22Rv1 (cell line): ENCODE measurements around the gene NAT10.

Experiments used
- H3K27ac ChIP-seq: fragments of 450-650 bp; 2 replicates; pipeline ENCODE4 v1.5.1; 2017
- ZFX ChIP-seq: fragments of 450-650 bp; IDR thresholded peaks from 2 replicates; pipeline ENCODE4 v1.6.1; 2017; ENCODE audit warnings: antibody characterized with exemption, borderline replicate concordance
- TF ChIP-seq, protein P1 (sequence below): fragments of 450-650 bp; IDR thresholded peaks from 2 replicates; pipeline ENCODE4 v1.5.1; 2017; ENCODE audit warnings: mild to moderate bottlenecking

Gene NAT10

DNA sequence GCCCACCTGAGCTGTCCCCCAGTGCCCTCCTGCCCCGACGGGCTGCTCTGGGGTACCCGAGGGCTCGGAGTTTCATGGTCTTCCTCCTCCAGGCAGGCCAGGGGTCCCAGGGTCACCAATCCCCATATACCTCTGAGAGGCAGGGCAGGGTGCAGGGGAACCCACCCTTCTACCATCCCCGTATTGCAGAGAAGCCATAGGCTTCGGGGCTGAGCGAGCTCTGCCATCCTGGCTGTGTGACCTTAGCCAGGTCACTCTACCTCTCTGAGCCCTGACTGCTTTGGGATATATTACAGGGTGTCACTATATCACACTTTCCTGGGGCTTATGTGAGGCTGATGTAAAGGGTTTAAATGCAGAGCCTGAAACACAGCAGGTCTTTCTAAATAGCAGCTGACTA, 57.4 kb downstream of the NAT10 start:
- TF ChIP-seq, protein P1, sequence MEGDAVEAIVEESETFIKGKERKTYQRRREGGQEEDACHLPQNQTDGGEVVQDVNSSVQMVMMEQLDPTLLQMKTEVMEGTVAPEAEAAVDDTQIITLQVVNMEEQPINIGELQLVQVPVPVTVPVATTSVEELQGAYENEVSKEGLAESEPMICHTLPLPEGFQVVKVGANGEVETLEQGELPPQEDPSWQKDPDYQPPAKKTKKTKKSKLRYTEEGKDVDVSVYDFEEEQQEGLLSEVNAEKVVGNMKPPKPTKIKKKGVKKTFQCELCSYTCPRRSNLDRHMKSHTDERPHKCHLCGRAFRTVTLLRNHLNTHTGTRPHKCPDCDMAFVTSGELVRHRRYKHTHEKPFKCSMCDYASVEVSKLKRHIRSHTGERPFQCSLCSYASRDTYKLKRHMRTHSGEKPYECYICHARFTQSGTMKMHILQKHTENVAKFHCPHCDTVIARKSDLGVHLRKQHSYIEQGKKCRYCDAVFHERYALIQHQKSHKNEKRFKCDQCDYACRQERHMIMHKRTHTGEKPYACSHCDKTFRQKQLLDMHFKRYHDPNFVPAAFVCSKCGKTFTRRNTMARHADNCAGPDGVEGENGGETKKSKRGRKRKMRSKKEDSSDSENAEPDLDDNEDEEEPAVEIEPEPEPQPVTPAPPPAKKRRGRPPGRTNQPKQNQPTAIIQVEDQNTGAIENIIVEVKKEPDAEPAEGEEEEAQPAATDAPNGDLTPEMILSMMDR: no peak
- no peak overlapping the region for H3K27ac ChIP-seq

DNA sequence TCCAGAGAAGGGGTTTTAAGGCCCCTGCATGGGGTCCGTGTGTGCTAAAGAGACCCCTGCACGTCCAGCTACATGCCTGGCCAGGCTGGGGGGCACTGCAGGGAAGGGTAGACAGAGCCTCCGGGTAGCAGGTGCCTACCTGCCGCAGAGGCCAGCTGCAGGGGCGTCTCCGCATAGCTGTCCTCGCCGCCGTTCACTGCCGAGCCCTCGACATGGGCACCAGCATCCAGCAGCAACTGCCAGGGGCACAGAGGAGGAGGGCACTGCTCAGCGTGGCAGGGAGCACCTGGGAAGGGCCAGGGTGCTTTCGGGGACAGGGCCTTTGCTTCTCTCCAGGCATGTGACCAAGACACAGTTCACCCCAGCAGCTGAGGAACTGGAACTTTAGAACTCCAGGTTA, 59.7 kb downstream of the NAT10 start:
- TF ChIP-seq, protein P1: no peak
- TF ChIP-seq ZFX: no peak
- H3K27ac ChIP-seq: peak overlapping the region; percentile 68

DNA sequence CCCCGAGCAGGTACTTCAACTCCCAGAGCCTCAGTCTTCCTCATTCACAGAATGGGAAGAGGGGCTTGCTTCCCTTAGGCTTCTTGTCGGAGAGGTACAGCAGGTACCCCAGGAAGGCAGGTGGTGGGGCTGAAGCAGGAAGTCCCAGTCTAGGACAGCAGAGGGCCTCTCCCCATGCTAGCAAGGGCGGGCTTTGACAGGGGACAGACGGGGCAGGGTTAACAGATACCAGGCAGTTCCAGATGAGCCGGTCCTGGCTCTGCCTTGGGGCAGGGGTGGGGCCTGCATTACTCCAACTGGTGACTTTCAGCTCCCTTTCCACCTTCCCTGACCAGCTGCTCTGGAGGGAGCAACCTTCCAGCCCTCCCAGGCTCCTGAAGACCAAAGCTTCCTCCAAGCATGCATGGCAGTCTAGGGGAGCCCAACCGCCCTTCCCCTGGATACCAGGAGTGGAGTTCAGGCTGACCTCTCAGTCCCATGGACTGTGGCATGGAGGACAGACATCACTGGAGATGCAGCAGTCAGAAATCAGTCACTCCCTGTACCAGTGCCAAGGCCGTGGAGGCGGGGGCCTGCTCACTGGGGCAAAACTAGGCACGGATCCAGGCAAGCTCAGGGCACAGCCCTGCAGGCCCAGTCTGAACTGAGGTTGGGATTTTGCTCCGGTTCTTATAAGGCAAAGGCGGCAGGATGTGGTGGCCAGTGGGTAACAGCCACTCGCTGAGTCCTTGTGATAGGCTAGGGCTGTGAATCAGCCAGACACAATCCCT, 60.5 kb downstream of the NAT10 start:
- TF ChIP-seq, protein P1: peak; percentile 41
- no peak for TF ChIP-seq ZFX
- peak overlapping the region; percentile 68 for H3K27ac ChIP-seq

DNA sequence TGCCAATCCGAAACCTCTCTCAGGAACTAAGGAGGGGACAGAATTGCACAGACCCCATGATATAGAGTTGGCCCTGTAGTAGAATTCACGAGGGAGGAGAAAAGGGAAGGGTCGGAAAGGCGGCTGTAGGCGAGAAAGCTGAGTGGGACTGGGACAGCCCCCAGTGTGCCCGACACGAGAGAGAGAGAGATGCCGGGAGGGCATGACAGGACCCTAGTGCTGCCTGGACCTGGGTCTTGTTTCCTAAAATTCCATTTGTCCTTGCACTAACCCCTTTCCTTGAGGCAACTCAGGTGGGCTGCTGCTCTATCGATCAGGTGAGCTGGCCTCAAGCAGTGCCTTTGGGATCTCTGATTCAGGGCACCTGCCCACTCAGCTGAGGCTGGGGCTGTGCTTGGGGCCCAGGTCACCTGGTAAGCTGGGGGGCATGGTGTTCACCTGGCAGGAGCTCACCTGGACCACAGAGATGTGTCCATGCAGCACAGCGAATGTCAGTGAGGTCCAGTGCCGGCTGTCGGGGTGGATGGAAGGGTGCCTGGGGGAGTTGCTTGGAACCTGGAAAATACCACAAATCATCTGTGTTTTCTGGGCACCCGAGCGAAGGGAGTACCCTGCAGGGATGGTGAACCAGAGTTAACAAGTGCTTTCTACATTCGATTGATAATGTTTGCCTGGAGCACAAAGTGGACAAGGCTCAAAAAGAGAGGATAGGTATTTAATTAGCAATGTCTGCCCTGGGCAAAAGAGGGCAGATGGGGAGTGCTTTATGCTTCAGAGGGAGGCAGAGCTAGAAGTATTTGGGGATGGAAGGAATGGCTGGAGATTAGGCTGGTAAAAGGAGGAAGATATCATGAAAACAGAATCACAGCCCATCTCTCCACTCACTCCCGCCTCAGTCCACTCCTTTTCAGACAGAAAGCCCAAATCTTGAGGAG, 61.6 kb downstream of the NAT10 start:
- no peak for TF ChIP-seq ZFX
- TF ChIP-seq, protein P1: no peak
- peak overlapping the region; percentile 68 for H3K27ac ChIP-seq

DNA sequence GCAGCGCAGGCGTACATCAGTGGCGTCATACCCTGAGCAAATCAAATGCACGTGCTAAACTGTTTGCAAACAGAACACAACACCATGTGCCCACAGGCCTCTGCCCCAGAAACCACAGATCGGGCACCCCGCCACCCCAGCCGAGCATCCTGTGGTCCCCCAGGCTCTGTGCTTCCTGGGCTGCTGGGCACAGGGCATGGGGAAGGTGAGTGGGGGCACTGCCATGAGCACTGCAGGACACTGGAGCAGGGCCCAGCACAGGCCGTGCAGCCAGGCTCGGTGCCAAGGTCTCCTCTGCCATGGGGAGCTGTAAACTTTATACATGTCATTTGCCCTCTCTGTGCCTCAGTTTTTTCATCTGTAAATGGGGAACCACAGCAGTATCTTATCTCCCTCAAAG, 62.5 kb downstream of the NAT10 start:
- H3K27ac ChIP-seq: 0 out of 2 replicates have a peak overlapping the region, but pooled peaks have one; percentile 51
- TF ChIP-seq, protein P1: no peak
- TF ChIP-seq ZFX: no peak

DNA sequence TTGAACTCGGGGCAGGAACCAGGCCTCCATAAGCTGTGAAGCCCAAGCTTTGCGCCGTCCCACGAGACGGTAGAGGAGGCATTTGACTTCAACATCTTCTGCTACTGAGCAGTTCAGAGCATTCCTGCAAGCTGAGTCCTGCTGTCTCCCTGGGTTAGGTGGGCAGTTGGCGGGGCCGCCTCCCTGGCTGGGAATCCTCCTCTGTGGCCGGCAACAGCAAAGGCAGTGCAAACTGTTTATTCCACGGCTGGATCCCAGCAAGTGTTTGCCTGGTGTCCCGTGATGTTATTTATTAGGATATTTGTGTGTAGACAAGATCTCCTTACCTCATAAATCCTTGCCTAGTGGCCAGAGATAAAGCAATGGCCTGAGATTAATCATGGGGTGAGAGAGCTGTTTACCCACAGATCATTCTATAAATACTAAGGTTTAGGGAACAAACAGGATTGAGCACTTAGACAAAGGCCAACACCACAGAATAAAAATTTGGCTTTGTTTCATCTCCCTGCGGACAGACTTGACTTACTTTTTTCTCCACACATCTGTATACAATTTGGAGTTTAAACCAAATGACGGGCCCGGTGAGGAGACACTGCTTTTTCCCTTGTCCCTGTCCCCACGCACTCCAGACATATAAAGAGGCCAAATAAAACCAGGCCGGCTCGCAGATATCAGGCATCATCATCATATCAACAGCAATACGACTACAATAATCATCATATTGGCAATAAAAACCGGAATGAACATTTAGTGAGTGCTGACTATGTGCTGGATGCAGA, 63.4 kb downstream of the NAT10 start:
- TF ChIP-seq ZFX: no peak
- TF ChIP-seq, protein P1: no peak
- peak overlapping the region; percentile 51 for H3K27ac ChIP-seq
